ENCODE data around the gene GOLGA5. TPM values are rescaled to one million over a fixed set of nuclear protein-coding genes. Genes with fewer than 3 reads are reported as not detected.

The GOLGA5 gene
- total and polyA plus RNA-seq, 2 of the 8 experiments (the other 6 are each of a cell fraction or from before 2014, with no cell fraction given): 13.0 to 25.4 TPM

DNA sequence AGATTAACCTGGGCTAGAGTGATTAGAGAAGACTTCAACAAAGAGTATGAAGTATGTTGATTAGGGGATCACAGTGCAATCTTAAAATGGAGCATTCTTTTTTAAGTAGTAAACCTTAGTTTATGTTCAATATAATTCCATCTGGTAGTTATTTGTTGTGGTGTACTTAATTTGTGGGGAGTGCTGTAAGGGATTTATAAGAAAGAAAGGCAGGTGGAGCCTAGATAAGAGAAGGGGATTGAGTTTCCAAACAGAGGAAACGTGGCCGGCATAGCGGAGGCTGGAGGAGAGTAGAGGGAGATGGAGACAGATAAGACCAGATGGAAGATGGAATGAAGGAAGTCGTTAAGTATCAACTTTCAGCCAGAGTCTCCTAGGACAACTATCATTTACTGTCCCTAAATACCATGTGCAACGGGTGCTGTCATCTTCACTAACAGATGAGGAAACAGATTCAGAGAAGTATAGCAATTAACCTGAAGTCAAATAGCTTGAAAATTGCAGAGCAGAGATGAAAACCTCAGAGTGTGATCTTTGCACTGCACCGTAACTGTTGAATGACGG lies 38.1 kb downstream of the GOLGA5 start (continued):
- TF ChIP-seq POLR2AphosphoS5 (IDR thresholded peaks at IDR 0.05; ENCODE audit: low read depth, low read length) (no peak), HDAC2 (IDR thresholded peaks at IDR 0.05; ENCODE audit: borderline replicate concordance in 1 of 2, low read depth in 2 of 2, low read length in 2 of 2) (no peak), KDM5A (IDR thresholded peaks at IDR 0.05; ENCODE audit: low read length) (no peak), BACH1 (IDR thresholded peaks at IDR 0.05; ENCODE audit: low read length) (no peak)
- TF ChIP-seq, protein P1, sequence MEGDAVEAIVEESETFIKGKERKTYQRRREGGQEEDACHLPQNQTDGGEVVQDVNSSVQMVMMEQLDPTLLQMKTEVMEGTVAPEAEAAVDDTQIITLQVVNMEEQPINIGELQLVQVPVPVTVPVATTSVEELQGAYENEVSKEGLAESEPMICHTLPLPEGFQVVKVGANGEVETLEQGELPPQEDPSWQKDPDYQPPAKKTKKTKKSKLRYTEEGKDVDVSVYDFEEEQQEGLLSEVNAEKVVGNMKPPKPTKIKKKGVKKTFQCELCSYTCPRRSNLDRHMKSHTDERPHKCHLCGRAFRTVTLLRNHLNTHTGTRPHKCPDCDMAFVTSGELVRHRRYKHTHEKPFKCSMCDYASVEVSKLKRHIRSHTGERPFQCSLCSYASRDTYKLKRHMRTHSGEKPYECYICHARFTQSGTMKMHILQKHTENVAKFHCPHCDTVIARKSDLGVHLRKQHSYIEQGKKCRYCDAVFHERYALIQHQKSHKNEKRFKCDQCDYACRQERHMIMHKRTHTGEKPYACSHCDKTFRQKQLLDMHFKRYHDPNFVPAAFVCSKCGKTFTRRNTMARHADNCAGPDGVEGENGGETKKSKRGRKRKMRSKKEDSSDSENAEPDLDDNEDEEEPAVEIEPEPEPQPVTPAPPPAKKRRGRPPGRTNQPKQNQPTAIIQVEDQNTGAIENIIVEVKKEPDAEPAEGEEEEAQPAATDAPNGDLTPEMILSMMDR (IDR thresholded peaks at IDR 0.05; ENCODE audit: control extremely low read depth in 1 of 3, insufficient read depth in 1 of 3, low read depth in 1 of 3, low read length in 3 of 3): no peak
